Epithelial cell of esophagus (primary cell): ENCODE data around the gene FGGY.
"Not testable (repeated sequence)": the region's sequence is repeated elsewhere in the genome, so short reads cannot be mapped to it uniquely, and the experiment has no call there.

Source experiments
- DNase-seq: peaks from one replicate; pipeline ENCODE4 v3.0.0; 2010; ENCODE audit warnings: low read depth
- H3K4me3 ChIP-seq: 2 replicates; pipeline ENCODE4 v1.5.1; 2011; ENCODE audit warnings: mild to moderate bottlenecking, low read length, control low read depth
- CTCF ChIP-seq: IDR thresholded peaks from 2 replicates; pipeline ENCODE4 v1.5.1; 2011; ENCODE audit warnings: low read depth, mild to moderate bottlenecking, low read length, control low read depth, inconsistent platforms; ENCODE audit not compliant: insufficient read depth; ENCODE audit errors: missing control alignments

FGGY gene

GRCh38 chr1:59487335-59488031 lies 190.6 kb downstream of the FGGY start:
- no peak overlapping the region for H3K4me3 ChIP-seq
- no peak for TF ChIP-seq CTCF
- DNase-seq = peak; percentile 89

GRCh38 chr1:59492500-59492899 lies 195.6 kb downstream of the FGGY start:
- H3K4me3 ChIP-seq = no peak overlapping the region
- TF ChIP-seq CTCF = no peak
- DNase-seq = no peak

- no peak for DNase-seq
- no peak for TF ChIP-seq CTCF
- no peak overlapping the region for H3K4me3 ChIP-seq
These were observed 197.4 kb downstream of the FGGY start for GRCh38 chr1:59494145-59494833.

GRCh38 chr1:59496156-59496555 lies 199.3 kb downstream of the FGGY start:
- not testable (repeated sequence) for DNase-seq, H3K4me3 ChIP-seq

GRCh38 chr1:59497616-59498015 lies 200.7 kb downstream of the FGGY start:
- no peak overlapping the region for H3K4me3 ChIP-seq
- TF ChIP-seq CTCF = no peak
- DNase-seq = no peak

GRCh38 chr1:59498640-59499039 lies 201.7 kb downstream of the FGGY start:
- DNase-seq = peak; percentile 42

GRCh38 chr1:59499273-59499942 lies 202.5 kb downstream of the FGGY start:
- DNase-seq = peak; percentile 87
- TF ChIP-seq CTCF = no peak
- no peak overlapping the region for H3K4me3 ChIP-seq

More at GRCh38 chr1:59498640-59499039, 201.7 kb downstream of the FGGY start:
- no peak for TF ChIP-seq CTCF
- H3K4me3 ChIP-seq = no peak overlapping the region
